Measurements from ENCODE around the gene CLPX.
"Not testable (repeated sequence)": the region's sequence is repeated elsewhere in the genome, so short reads cannot be mapped to it uniquely, and the experiment has no call there.

The CLPX gene

GRCh38 chr15:65154720-65155119, 30.4 kb downstream of the CLPX start:
- peaks cover 7% of the 10 kb centered on the region; the same call in 1 of the 2 replicates for H3K36me3 ChIP-seq (ENCODE audit: insufficient read depth)
- H4K20me1 ChIP-seq (ENCODE audit: insufficient read depth): no peaks in the 10 kb centered on the region
- no peaks in the 10 kb centered on the region for H3K4me1 ChIP-seq (ENCODE audit: low read depth, poor library complexity, severe bottlenecking)
- H3K27ac ChIP-seq: no peak overlapping the region
- H3K4me2 ChIP-seq: no peak overlapping the region
- no peak overlapping the region for H3K4me3 ChIP-seq (IDR thresholded peaks at IDR 0.05; ENCODE audit: insufficient read depth, low read depth, low read length)
- TF ChIP-seq CTCF (conservative IDR thresholded peaks at IDR 0.05; ENCODE audit: low read depth, low read length): no peak
- no peaks in the 10 kb centered on the region for H3K79me2 ChIP-seq (ENCODE audit: insufficient read depth, low read depth)
- no peak overlapping the region for H2AFZ ChIP-seq (ENCODE audit: low read depth)
- H3K9ac ChIP-seq: no peak overlapping the region
- H3K27me3 ChIP-seq (ENCODE audit: insufficient read depth, low read depth): no peaks in the 10 kb centered on the region

GRCh38 chr15:65147902-65148301, 37.2 kb downstream of the CLPX start:
- H3K4me1 ChIP-seq (ENCODE audit: low read depth, poor library complexity, severe bottlenecking): no peaks in the 10 kb centered on the region
- no peak overlapping the region for H3K9ac ChIP-seq
- no peaks in the 10 kb centered on the region for H4K20me1 ChIP-seq (ENCODE audit: insufficient read depth)
- H3K4me3 ChIP-seq (IDR thresholded peaks at IDR 0.05; ENCODE audit: insufficient read depth, low read depth, low read length): no peak overlapping the region
- no peaks in the 10 kb centered on the region for H3K79me2 ChIP-seq (ENCODE audit: insufficient read depth, low read depth)
- no peak overlapping the region for H3K27ac ChIP-seq
- H3K4me2 ChIP-seq: no peak overlapping the region
- no peak for TF ChIP-seq CTCF (conservative IDR thresholded peaks at IDR 0.05; ENCODE audit: low read depth, low read length)
- no peaks in the 10 kb centered on the region for H3K36me3 ChIP-seq (ENCODE audit: insufficient read depth)
- no peak overlapping the region for H2AFZ ChIP-seq (ENCODE audit: low read depth)
- no peaks in the 10 kb centered on the region for H3K27me3 ChIP-seq (ENCODE audit: insufficient read depth, low read depth)

GRCh38 chr15:65146438-65146837, 38.7 kb downstream of the CLPX start:
- no peak overlapping the region for H2AFZ ChIP-seq (ENCODE audit: low read depth)
- no peak overlapping the region for H3K9ac ChIP-seq
- no peak overlapping the region for H3K27ac ChIP-seq
- no peaks in the 10 kb centered on the region for H3K27me3 ChIP-seq (ENCODE audit: insufficient read depth, low read depth)
- H4K20me1 ChIP-seq (ENCODE audit: insufficient read depth): no peaks in the 10 kb centered on the region
- no peaks in the 10 kb centered on the region for H3K79me2 ChIP-seq (ENCODE audit: insufficient read depth, low read depth)
- H3K36me3 ChIP-seq (ENCODE audit: insufficient read depth): no peaks in the 10 kb centered on the region
- no peak overlapping the region for H3K4me2 ChIP-seq
- no peaks in the 10 kb centered on the region for H3K4me1 ChIP-seq (ENCODE audit: low read depth, poor library complexity, severe bottlenecking)
- TF ChIP-seq CTCF (conservative IDR thresholded peaks at IDR 0.05; ENCODE audit: low read depth, low read length): no peak
- no peak overlapping the region for H3K4me3 ChIP-seq (IDR thresholded peaks at IDR 0.05; ENCODE audit: insufficient read depth, low read depth, low read length)

- not testable (repeated sequence) for H3K4me3 ChIP-seq (IDR thresholded peaks at IDR 0.05; ENCODE audit: insufficient read depth, low read depth, low read length); H3K36me3 ChIP-seq (ENCODE audit: insufficient read depth); H3K9ac ChIP-seq; H4K20me1 ChIP-seq (ENCODE audit: insufficient read depth); H3K27me3 ChIP-seq (ENCODE audit: insufficient read depth, low read depth); H3K27ac ChIP-seq; H3K4me1 ChIP-seq (ENCODE audit: low read depth, poor library complexity, severe bottlenecking); H3K4me2 ChIP-seq; H2AFZ ChIP-seq (ENCODE audit: low read depth); H3K79me2 ChIP-seq (ENCODE audit: insufficient read depth, low read depth)
Observed at GRCh38 chr15:65138631-65139030, 46.5 kb downstream of the CLPX start.

GRCh38 chr15:65137893-65138292, 47.2 kb downstream of the CLPX start:
- H3K27me3 ChIP-seq (ENCODE audit: insufficient read depth, low read depth); H3K79me2 ChIP-seq (ENCODE audit: insufficient read depth, low read depth): not testable (repeated sequence)

GRCh38 chr15:65137089-65137488, 48.1 kb downstream of the CLPX start:
- H3K27me3 ChIP-seq (ENCODE audit: insufficient read depth, low read depth); H3K79me2 ChIP-seq (ENCODE audit: insufficient read depth, low read depth); H3K27ac ChIP-seq; H3K4me2 ChIP-seq; H3K9ac ChIP-seq; H3K4me1 ChIP-seq (ENCODE audit: low read depth, poor library complexity, severe bottlenecking); H3K4me3 ChIP-seq (IDR thresholded peaks at IDR 0.05; ENCODE audit: insufficient read depth, low read depth, low read length); H4K20me1 ChIP-seq (ENCODE audit: insufficient read depth); H3K36me3 ChIP-seq (ENCODE audit: insufficient read depth); H2AFZ ChIP-seq (ENCODE audit: low read depth): not testable (repeated sequence)

More at GRCh38 chr15:65137893-65138292, 47.2 kb downstream of the CLPX start:
- H2AFZ ChIP-seq (ENCODE audit: low read depth); H3K4me1 ChIP-seq (ENCODE audit: low read depth, poor library complexity, severe bottlenecking); H3K27ac ChIP-seq; H3K4me2 ChIP-seq; H4K20me1 ChIP-seq (ENCODE audit: insufficient read depth); H3K4me3 ChIP-seq (IDR thresholded peaks at IDR 0.05; ENCODE audit: insufficient read depth, low read depth, low read length); H3K9ac ChIP-seq; H3K36me3 ChIP-seq (ENCODE audit: insufficient read depth): not testable (repeated sequence)

All from KMS-11 (cell line).